Measurements from ENCODE around the gene MYRIP. TPM values are rescaled to one million over a fixed set of nuclear protein-coding genes. Genes with fewer than 3 reads are reported as not detected.
"Not testable (repeated sequence)": the region's sequence is repeated elsewhere in the genome, so short reads cannot be mapped to it uniquely, and the experiment has no call there.

Gene MYRIP
- total and polyA plus RNA-seq, 3 donors from 2014 or later = 2.4 to 5.8 (median 4.8) TPM

DNA sequence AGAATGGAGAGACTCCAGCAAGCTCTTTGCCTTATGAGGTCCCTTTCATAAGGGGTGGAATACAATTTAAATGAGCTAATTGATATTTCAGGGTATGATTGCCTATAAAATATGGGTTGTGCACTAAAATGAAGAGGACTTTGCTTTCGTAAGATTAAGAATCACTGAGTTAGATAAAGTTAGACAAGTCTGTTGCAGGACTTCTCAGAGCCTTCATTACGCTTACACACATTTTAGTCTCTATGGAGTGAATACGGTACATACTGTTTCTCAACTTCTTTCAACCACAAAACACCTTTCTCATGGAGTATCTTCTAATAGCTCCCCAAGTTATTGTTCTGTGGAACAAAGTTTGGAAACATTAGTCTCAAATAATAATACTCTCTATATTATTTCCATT lies 17.8 kb upstream of the MYRIP start:
- Histone ChIP-seq H3K36me3 (ENCODE audit: low read depth, missing control alignments) (no peaks in the 10 kb centered on the region), H3K27me3 (no peaks in the 10 kb centered on the region), H3K9me3 (no peaks in the 10 kb centered on the region), H3K4me1 (no peaks in the 10 kb centered on the region), H3K27ac (no peak overlapping the region), H3K4me3 (no peak overlapping the region)
- intact Hi-C loops (cut with DNase I; ENCODE audit: low total_unique reads) = no loop called here
- WGBS, 2 donors = 97% methylated on average over 3 of the region's 3 CpGs
- DNase-seq = no peak
- TF ChIP-seq, protein P1, sequence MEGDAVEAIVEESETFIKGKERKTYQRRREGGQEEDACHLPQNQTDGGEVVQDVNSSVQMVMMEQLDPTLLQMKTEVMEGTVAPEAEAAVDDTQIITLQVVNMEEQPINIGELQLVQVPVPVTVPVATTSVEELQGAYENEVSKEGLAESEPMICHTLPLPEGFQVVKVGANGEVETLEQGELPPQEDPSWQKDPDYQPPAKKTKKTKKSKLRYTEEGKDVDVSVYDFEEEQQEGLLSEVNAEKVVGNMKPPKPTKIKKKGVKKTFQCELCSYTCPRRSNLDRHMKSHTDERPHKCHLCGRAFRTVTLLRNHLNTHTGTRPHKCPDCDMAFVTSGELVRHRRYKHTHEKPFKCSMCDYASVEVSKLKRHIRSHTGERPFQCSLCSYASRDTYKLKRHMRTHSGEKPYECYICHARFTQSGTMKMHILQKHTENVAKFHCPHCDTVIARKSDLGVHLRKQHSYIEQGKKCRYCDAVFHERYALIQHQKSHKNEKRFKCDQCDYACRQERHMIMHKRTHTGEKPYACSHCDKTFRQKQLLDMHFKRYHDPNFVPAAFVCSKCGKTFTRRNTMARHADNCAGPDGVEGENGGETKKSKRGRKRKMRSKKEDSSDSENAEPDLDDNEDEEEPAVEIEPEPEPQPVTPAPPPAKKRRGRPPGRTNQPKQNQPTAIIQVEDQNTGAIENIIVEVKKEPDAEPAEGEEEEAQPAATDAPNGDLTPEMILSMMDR (IDR thresholded peaks at IDR 0.05) = no peak
- no peak for TF ChIP-seq POLR2A (IDR thresholded peaks at IDR 0.05)

DNA sequence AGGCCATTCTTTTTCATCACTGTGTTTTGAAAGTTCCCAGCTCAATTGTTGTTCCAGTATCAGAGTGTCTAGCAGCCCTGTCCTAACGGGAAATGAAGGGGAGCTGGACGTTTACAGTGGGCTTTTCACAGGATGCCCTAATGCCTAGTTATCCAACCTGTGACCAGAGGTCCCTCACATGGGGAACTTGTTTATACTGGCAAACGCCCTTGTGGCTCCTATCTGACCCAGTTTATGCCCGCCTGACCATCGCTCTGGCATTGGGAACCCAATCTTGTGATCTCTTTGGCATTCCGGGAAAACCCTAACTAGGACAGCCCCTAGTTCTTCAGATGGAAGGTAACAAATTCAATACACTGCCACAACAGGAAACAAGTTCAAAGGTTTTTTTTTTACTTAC lies 14.5 kb upstream of the MYRIP start:
- TF ChIP-seq, protein P1 (IDR thresholded peaks at IDR 0.05) = no peak
- no peak for TF ChIP-seq POLR2A (IDR thresholded peaks at IDR 0.05)
- DNase-seq = no peak
- H3K27ac ChIP-seq = no peak overlapping the region
- intact Hi-C loops (cut with DNase I; ENCODE audit: low total_unique reads) = no loop called here
- H3K9me3 ChIP-seq = no peaks in the 10 kb centered on the region
- no peaks in the 10 kb centered on the region for H3K36me3 ChIP-seq (ENCODE audit: low read depth, missing control alignments)
- H3K27me3 ChIP-seq = no peaks in the 10 kb centered on the region
- 75 to 86% methylated on average over 6 of the region's 6 CpGs for WGBS, 2 donors
- H3K4me3 ChIP-seq = no peak overlapping the region
- H3K4me1 ChIP-seq = no peaks in the 10 kb centered on the region

DNA sequence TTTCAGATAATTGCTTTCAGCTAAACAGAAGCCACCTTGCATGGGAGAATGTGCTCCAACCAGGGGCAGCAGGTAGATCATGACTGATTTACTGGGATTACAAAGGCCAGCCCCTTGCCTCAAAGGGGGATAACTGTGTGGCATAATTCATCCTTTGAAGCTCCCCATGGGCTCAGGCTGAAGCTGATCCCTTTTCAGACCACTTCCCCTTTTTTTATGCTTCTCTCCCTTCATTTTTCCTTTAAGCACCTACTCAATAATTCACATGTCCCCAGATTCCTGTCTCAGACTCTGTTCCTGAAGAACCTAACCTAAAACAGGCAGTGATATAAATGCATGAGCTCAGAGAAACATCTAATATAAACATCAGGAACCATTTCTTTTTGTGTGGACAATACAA lies 8.2 kb upstream of the MYRIP start:
- TF ChIP-seq, protein P1 (IDR thresholded peaks at IDR 0.05) = no peak
- TF ChIP-seq POLR2A (IDR thresholded peaks at IDR 0.05) = no peak
- H3K4me3 ChIP-seq = no peak overlapping the region
- H3K27me3 ChIP-seq = no peaks in the 10 kb centered on the region
- H3K4me1 ChIP-seq = no peaks in the 10 kb centered on the region
- no peak for DNase-seq
- no peaks in the 10 kb centered on the region for H3K9me3 ChIP-seq
- H3K27ac ChIP-seq = no peak overlapping the region
- intact Hi-C loops (cut with DNase I; ENCODE audit: low total_unique reads) = no loop called here
- no peaks in the 10 kb centered on the region for H3K36me3 ChIP-seq (ENCODE audit: low read depth, missing control alignments)

DNA sequence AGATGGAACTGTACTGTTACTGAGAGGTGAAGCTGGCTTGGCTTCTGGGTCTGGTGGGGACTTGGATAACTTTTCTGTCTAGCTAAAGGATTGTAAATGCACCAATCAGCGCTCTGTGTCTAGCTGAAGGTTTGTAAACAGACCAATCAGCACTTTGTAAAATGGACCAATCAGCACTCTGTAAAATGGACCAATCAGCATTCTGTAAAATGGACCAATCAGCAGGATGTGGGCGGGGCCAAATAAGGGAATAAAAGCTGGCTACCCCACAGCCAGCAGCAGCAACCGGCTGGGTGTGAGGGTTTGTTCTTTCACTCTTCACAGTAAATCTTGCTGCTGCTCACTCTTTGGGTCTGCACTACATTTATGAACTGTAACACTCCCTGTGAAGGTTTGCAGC lies 6.9 kb upstream of the MYRIP start:
- H3K4me3 ChIP-seq, H3K27me3 ChIP-seq: not testable (repeated sequence)

DNA sequence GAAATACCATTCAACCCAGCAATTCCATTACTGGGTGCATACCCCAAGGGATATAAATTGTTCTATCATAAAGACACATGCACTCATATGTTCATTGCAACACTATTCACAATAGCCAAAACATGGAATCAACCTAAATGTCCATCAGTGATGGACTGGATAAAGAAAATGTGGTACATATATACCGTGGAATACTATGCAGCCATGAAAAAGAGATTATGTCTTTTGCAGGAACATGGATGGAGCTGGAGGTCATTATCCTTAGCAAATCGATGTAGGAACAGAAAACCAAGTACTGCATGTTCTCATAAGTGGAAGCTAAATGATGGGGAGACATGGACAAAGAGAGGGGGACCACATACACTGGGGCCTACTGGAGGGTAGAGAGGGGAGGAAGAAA lies 5.5 kb upstream of the MYRIP start:
- 71 to 73% methylated on average over 2 of the region's 2 CpGs for WGBS, 2 donors

More for the DNA sequence above, 6.9 kb upstream of the MYRIP start:
- H3K4me1 ChIP-seq; H3K9me3 ChIP-seq; intact Hi-C loops (cut with DNase I; ENCODE audit: low total_unique reads); H3K27ac ChIP-seq; H3K36me3 ChIP-seq (ENCODE audit: low read depth, missing control alignments): not testable (repeated sequence)
- DNase-seq = peak; percentile 60
- 59 to 76% methylated on average over 3 of the region's 3 CpGs for WGBS, 2 donors

More for the DNA sequence above, 5.5 kb upstream of the MYRIP start:
- no peaks in the 10 kb centered on the region for H3K36me3 ChIP-seq (ENCODE audit: low read depth, missing control alignments)
- no peaks in the 10 kb centered on the region for H3K27me3 ChIP-seq
- H3K4me3 ChIP-seq = no peak overlapping the region
- intact Hi-C loops (cut with DNase I; ENCODE audit: low total_unique reads) = no loop called here
- no peaks in the 10 kb centered on the region for H3K4me1 ChIP-seq
- no peak for TF ChIP-seq POLR2A (IDR thresholded peaks at IDR 0.05)
- TF ChIP-seq, protein P1 (IDR thresholded peaks at IDR 0.05) = no peak
- H3K9me3 ChIP-seq = no peaks in the 10 kb centered on the region
- no peak overlapping the region for H3K27ac ChIP-seq
- no peak for DNase-seq

Data from testis (tissue), 3 donors.